Measurements from ENCODE around the gene SRSF4. TPM values are rescaled to one million over a fixed set of nuclear protein-coding genes. Genes with fewer than 3 reads are reported as not detected.

SRSF4 gene
- total and polyA plus RNA-seq, 2 of the 8 experiments (the other 6 are each of a cell fraction or from before 2014, with no cell fraction given): 34.9 to 86.5 TPM

DNA sequence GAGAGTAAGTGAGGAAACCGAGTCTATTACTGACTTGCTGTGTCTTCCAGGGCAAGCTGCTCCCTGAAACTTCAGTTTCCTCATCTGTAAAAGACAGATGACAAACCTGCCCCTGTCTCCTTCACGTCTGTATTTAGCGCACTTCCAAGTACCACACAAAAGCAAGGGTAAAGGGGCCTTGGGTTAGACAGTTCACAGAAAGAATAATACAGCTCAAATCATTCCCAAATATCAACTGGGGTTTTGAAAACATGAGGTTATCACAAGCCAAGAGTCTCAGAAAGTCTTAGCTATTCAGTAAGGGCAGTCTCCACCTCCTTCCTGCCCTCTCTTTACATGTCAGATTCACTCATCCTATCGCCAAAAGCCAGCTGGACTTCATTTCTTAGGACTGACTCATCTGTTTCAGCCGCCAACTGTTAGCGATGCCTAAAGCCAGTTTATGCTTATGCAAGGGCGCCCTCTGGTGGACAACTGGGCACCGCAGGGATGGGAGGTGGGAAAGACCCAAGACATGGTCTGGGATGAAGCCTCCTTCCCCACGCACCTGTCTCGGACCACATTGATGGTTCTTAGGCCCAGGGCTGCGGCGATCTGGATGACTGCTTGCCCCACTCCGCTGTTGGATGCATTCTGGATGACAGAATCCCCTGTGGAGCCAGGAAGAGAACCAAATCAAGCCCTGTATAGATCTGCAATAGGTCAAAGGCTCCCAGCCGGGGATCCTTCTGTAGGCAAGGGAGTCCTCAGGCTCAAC, 21.1 kb upstream of the SRSF4 start (continued):
- TF ChIP-seq POLR2AphosphoS5 (IDR thresholded peaks at IDR 0.05; ENCODE audit: low read depth, low read length): no peak
- TF ChIP-seq SP1 (IDR thresholded peaks at IDR 0.05; ENCODE audit: low read depth, low read length): peak; percentile 45; the same call in 1 of the 2 replicates
- no peak for TF ChIP-seq YY1 (IDR thresholded peaks at IDR 0.05; ENCODE audit: low read depth, low read length)
- no peak for TF ChIP-seq RBBP5 (IDR thresholded peaks at IDR 0.05; ENCODE audit: borderline replicate concordance, low read depth, low read length)
- TF ChIP-seq HDAC6 (IDR thresholded peaks at IDR 0.05; ENCODE audit: low read depth, low read length): no peak
- no peak for TF ChIP-seq KDM5A (IDR thresholded peaks at IDR 0.05; ENCODE audit: low read length)
- TF ChIP-seq CREB1 (IDR thresholded peaks at IDR 0.05): 0 out of 2 replicates have a peak, but pooled peaks have one; percentile 41
- TF ChIP-seq USF2 (IDR thresholded peaks at IDR 0.05; ENCODE audit: low read length): no peak
- TF ChIP-seq, protein P1, sequence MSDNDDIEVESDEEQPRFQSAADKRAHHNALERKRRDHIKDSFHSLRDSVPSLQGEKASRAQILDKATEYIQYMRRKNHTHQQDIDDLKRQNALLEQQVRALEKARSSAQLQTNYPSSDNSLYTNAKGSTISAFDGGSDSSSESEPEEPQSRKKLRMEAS (IDR thresholded peaks at IDR 0.05): peak; percentile 48; the same call in 1 of the 2 replicates
- no peak for TF ChIP-seq TAF1 (IDR thresholded peaks at IDR 0.05; ENCODE audit: low read depth, low read length)
- no peak for TF ChIP-seq NANOG (IDR thresholded peaks at IDR 0.05; ENCODE audit: insufficient read depth, low read depth, low read length, poor library complexity, severe bottlenecking)
- TF ChIP-seq HDAC2 (IDR thresholded peaks at IDR 0.05; ENCODE audit: borderline replicate concordance in 1 of 2, low read depth in 2 of 2, low read length in 2 of 2): 0 out of 4 replicates have a peak, but pooled peaks of 1 of the 2 experiments have one; percentile 39
- no peak for TF ChIP-seq SRF (IDR thresholded peaks at IDR 0.05; ENCODE audit: low read depth, low read length)
- TF ChIP-seq JUND (IDR thresholded peaks at IDR 0.05; ENCODE audit: low read length): peak; percentile 98
- TF ChIP-seq POLR2A (IDR thresholded peaks at IDR 0.05; ENCODE audit: control extremely low read depth in 1 of 2, low read depth in 2 of 2, low read length in 2 of 2): no peak
- no peak for TF ChIP-seq SUZ12 (IDR thresholded peaks at IDR 0.05; ENCODE audit: low read length)
- TF ChIP-seq RFX5 (IDR thresholded peaks at IDR 0.05; ENCODE audit: borderline replicate concordance, low read depth, low read length): no peak

Measured in H1 (cell line).